WTC11 (cell line): ENCODE data around the gene GABRG3. TPM values are rescaled to one million over a fixed set of nuclear protein-coding genes. Genes with fewer than 3 reads are reported as not detected.

ENCODE experiments used
- ATAC-seq: fragments of 200-7000 bp; cut with Tn5 transposase; 2 replicates; pipeline ENCODE4 v1.10.0; 2021; ENCODE audit warnings: mild to moderate bottlenecking, moderate library complexity
- CTCF ChIA-PET: fragments of 300-600 bp; sonication (Branson Sonifier 250); formaldehyde crosslinking; loops from one replicate; lab custom pipeline; 2021; ENCODE audit warnings: antibody characterized with exemption; lab: Charles Lee
- POLR2A ChIA-PET: fragments of 350-600 bp; sonication (Branson Sonifier 250); formaldehyde crosslinking; loops from one replicate; lab custom pipeline; 2021; ENCODE audit warnings: antibody characterized with exemption; lab: Charles Lee
- DNase-seq: peaks from one replicate; pipeline ENCODE4 v3.0.0; 2021; ENCODE audit warnings: low spot score
- H3K27ac Mint-ChIP-seq: 2 replicates; pipeline ENCODE4 v1.8.0; 2021; ENCODE audit warnings: mixed read lengths
- H3K27me3 Mint-ChIP-seq: 2 replicates; pipeline ENCODE4 v1.8.0; 2021; ENCODE audit warnings: low read depth, mild to moderate bottlenecking, moderate library complexity, mixed read lengths
- H3K36me3 Mint-ChIP-seq: 2 replicates; pipeline ENCODE4 v1.8.0; 2021; ENCODE audit warnings: mixed read lengths
- H3K4me1 Mint-ChIP-seq: 2 replicates; pipeline ENCODE4 v1.8.0; 2022; ENCODE audit warnings: mixed read lengths
- H3K4me3 Mint-ChIP-seq: 2 replicates; pipeline ENCODE4 v1.8.0; 2021; ENCODE audit warnings: mild to moderate bottlenecking, moderate library complexity, mixed read lengths
- H3K9me3 Mint-ChIP-seq: 2 replicates; pipeline ENCODE4 v1.8.0; 2021; ENCODE audit warnings: mixed read lengths
- ATF1 ChIP-seq: sonication (generic); formaldehyde crosslinking; IDR thresholded peaks from 2 replicates; pipeline ENCODE4 v1.8.1; 2023; ENCODE audit warnings: mild to moderate bottlenecking, moderate library complexity, missing genetic modification reagents
- ELF4 ChIP-seq: sonication (generic); formaldehyde crosslinking; IDR thresholded peaks from 2 replicates; pipeline ENCODE4 v1.8.1; 2022; ENCODE audit warnings: low read depth, mild to moderate bottlenecking, moderate library complexity, missing genetic modification reagents
- EMX1 ChIP-seq: fragments of 250-450 bp; sonication (Bioruptor Pico); IDR thresholded peaks from 2 replicates; pipeline ENCODE4 v1.8.0; 2021; ENCODE audit warnings: mild to moderate bottlenecking
- ESRRA ChIP-seq: sonication (generic); formaldehyde crosslinking; IDR thresholded peaks from 2 replicates; pipeline ENCODE4 v1.8.1; 2022; ENCODE audit warnings: mild to moderate bottlenecking, missing genetic modification reagents, borderline replicate concordance
- ETV6 ChIP-seq: sonication (generic); formaldehyde crosslinking; IDR thresholded peaks from 2 replicates; pipeline ENCODE4 v1.8.1; 2022; ENCODE audit warnings: mild to moderate bottlenecking, missing genetic modification reagents
- FOXP1 ChIP-seq: sonication (generic); formaldehyde crosslinking; IDR thresholded peaks from 2 replicates; pipeline ENCODE4 v1.8.0; 2022; ENCODE audit warnings: missing genetic modification reagents, mild to moderate bottlenecking, moderate library complexity, borderline replicate concordance
- HMGA2 ChIP-seq: fragments of 250-450 bp; sonication (Bioruptor Pico); IDR thresholded peaks from 2 replicates; pipeline ENCODE4 v1.4.0; 2021; ENCODE audit warnings: mild to moderate bottlenecking, moderate library complexity
- IRF2 ChIP-seq: sonication (generic); formaldehyde crosslinking; IDR thresholded peaks from 2 replicates; pipeline ENCODE4 v1.8.0; 2022; ENCODE audit warnings: low read depth, missing genetic modification reagents, borderline replicate concordance
- JUN ChIP-seq: sonication (generic); formaldehyde crosslinking; IDR thresholded peaks from 2 replicates; pipeline ENCODE4 v1.8.0; 2023; ENCODE audit warnings: mild to moderate bottlenecking, missing genetic modification reagents
- RELA ChIP-seq: sonication (generic); formaldehyde crosslinking; IDR thresholded peaks from 2 replicates; pipeline ENCODE4 v1.8.1; 2022; ENCODE audit warnings: missing genetic modification reagents, mild to moderate bottlenecking, borderline replicate concordance
- RORB ChIP-seq: fragments of 250-450 bp; sonication (Bioruptor Pico); IDR thresholded peaks from 2 replicates; pipeline ENCODE4 v1.9.0; 2021; ENCODE audit warnings: mild to moderate bottlenecking
- ZNF138 ChIP-seq: sonication (generic); formaldehyde crosslinking; conservative IDR thresholded peaks from 2 replicates; pipeline ENCODE4 v1.8.1; 2022; ENCODE audit warnings: mild to moderate bottlenecking, moderate library complexity, missing genetic modification reagents
- ZNF671 ChIP-seq: fragments of 250-450 bp; sonication (Bioruptor Pico); IDR thresholded peaks from 2 replicates; pipeline ENCODE4 v1.8.0; 2021; ENCODE audit warnings: mild to moderate bottlenecking
- total RNA-seq: library from RNA; stranded (reverse); gene quantifications from 3 replicates; pipeline ENCODE4 v1.2.3, GENCODE V29; 2021
- TF ChIP-seq, protein P1 (sequence below): fragments of 200-600 bp; IDR thresholded peaks from 2 replicates; pipeline ENCODE4 v1.8.0; 2022; ENCODE audit warnings: antibody characterized with exemption
- TF ChIP-seq, protein P2 (sequence below): sonication (generic); formaldehyde crosslinking; IDR thresholded peaks from 2 replicates; pipeline ENCODE4 v1.8.0; 2023; ENCODE audit warnings: mild to moderate bottlenecking, missing genetic modification reagents
- TF ChIP-seq, protein P3 (sequence below): sonication (generic); formaldehyde crosslinking; IDR thresholded peaks from 2 replicates; pipeline ENCODE4 v1.8.1; 2023; ENCODE audit warnings: mild to moderate bottlenecking, missing genetic modification reagents, moderate library complexity
- TF ChIP-seq, protein P4 (sequence below): fragments of 250-450 bp; sonication (Bioruptor Pico); IDR thresholded peaks from 2 replicates; pipeline ENCODE4 v1.9.0; 2021; ENCODE audit warnings: moderate library complexity, mild to moderate bottlenecking, inconsistent platforms, borderline replicate concordance
- TF ChIP-seq, protein P5 (sequence below): fragments of 250-450 bp; sonication (Bioruptor Pico); IDR thresholded peaks from 2 replicates; pipeline ENCODE4 v2.1.2; 2022; ENCODE audit warnings: mild to moderate bottlenecking, moderate library complexity

The GABRG3 gene
- total RNA-seq, 1 experiment from 2014 or later: 0.72 TPM

DNA sequence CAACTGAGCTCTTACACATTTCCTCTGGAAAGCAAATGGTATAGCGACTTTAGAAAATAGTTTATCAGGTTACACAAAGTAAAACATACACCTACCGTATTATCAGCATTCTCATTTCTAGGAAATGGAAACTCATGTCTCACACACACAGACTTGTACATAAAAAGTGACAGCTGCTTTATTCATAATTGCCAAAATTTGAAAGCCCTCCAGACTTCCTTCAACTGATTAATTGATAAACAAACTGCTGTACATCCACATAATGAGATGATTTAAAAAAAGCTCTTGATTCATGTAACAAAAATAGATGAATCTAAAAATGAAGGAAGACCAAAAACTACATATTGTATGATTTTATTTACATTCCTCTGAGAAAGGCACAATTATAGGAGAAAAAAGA lies 425.5 kb downstream of the GABRG3 start:
- ATAC-seq (no peak), DNase-seq (no peak)
- ChIA-PET CTCF (interaction anchor here (0.9 kb wide), 1 partner anchor 285 kb away, joined by 3 read pairs; no protein-coding TSS in a partner anchor), POLR2A (no interaction called here)
- Mint-ChIP-seq H3K36me3 (no peaks in the 10 kb centered on the region), H3K27me3 (no peaks in the 10 kb centered on the region), H3K27ac (no peak overlapping the region), H3K4me3 (no peak overlapping the region), H3K9me3 (peaks cover 14% of the 10 kb centered on the region), H3K4me1 (peaks cover 23% of the 10 kb centered on the region)
- TF ChIP-seq ATF1 (CRISPR knock-in tag): no peak

DNA sequence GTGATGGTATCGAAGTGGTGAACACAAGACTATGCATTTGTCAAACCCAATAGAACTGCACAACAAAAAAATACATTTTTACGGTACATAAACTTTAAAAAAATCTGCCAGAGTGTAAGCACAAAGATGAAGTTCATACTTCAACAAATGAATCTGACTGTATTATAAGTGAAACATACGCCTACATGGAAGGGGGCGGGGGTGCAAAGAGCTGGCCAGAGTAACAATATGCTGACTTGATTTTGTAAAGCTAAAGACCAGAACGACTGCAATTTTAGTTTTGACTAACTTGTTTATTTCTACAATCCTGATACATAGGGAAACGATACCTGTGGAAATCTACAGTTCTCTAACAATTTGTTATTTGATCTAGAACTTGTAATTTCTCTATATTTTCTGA lies 426.0 kb downstream of the GABRG3 start:
- TF ChIP-seq ELF4 (CRISPR knock-in tag): no peak
- TF ChIP-seq JUN (CRISPR knock-in tag): no peak
- TF ChIP-seq RORB (CRISPR knock-in tag): no peak
- TF ChIP-seq, protein P1, sequence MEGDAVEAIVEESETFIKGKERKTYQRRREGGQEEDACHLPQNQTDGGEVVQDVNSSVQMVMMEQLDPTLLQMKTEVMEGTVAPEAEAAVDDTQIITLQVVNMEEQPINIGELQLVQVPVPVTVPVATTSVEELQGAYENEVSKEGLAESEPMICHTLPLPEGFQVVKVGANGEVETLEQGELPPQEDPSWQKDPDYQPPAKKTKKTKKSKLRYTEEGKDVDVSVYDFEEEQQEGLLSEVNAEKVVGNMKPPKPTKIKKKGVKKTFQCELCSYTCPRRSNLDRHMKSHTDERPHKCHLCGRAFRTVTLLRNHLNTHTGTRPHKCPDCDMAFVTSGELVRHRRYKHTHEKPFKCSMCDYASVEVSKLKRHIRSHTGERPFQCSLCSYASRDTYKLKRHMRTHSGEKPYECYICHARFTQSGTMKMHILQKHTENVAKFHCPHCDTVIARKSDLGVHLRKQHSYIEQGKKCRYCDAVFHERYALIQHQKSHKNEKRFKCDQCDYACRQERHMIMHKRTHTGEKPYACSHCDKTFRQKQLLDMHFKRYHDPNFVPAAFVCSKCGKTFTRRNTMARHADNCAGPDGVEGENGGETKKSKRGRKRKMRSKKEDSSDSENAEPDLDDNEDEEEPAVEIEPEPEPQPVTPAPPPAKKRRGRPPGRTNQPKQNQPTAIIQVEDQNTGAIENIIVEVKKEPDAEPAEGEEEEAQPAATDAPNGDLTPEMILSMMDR: no peak
- no peak for TF ChIP-seq HMGA2
- no peak for TF ChIP-seq EMX1 (CRISPR knock-in tag)
- TF ChIP-seq, protein P2, sequence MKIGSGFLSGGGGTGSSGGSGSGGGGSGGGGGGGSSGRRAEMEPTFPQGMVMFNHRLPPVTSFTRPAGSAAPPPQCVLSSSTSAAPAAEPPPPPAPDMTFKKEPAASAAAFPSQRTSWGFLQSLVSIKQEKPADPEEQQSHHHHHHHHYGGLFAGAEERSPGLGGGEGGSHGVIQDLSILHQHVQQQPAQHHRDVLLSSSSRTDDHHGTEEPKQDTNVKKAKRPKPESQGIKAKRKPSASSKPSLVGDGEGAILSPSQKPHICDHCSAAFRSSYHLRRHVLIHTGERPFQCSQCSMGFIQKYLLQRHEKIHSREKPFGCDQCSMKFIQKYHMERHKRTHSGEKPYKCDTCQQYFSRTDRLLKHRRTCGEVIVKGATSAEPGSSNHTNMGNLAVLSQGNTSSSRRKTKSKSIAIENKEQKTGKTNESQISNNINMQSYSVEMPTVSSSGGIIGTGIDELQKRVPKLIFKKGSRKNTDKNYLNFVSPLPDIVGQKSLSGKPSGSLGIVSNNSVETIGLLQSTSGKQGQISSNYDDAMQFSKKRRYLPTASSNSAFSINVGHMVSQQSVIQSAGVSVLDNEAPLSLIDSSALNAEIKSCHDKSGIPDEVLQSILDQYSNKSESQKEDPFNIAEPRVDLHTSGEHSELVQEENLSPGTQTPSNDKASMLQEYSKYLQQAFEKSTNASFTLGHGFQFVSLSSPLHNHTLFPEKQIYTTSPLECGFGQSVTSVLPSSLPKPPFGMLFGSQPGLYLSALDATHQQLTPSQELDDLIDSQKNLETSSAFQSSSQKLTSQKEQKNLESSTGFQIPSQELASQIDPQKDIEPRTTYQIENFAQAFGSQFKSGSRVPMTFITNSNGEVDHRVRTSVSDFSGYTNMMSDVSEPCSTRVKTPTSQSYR (CRISPR knock-in tag): no peak
- TF ChIP-seq ESRRA (CRISPR knock-in tag): no peak
- no peak for TF ChIP-seq ZNF138 (CRISPR knock-in tag)
- TF ChIP-seq ETV6: no peak
- TF ChIP-seq, protein P3, sequence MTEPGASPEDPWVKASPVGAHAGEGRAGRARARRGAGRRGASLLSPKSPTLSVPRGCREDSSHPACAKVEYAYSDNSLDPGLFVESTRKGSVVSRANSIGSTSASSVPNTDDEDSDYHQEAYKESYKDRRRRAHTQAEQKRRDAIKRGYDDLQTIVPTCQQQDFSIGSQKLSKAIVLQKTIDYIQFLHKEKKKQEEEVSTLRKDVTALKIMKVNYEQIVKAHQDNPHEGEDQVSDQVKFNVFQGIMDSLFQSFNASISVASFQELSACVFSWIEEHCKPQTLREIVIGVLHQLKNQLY: no peak
- TF ChIP-seq RELA (CRISPR knock-in tag): no peak
- no peak for TF ChIP-seq ZNF671 (CRISPR knock-in tag)
- TF ChIP-seq, protein P4, sequence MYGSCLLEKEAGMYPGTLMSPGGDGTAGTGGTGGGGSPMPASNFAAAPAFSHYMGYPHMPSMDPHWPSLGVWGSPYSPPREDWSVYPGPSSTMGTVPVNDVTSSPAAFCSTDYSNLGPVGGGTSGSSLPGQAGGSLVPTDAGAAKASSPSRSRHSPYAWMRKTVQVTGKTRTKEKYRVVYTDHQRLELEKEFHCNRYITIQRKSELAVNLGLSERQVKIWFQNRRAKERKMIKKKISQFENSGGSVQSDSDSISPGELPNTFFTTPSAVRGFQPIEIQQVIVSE: no peak
- no peak for TF ChIP-seq IRF2 (CRISPR knock-in tag)
- no peak for TF ChIP-seq FOXP1 (CRISPR knock-in tag)
- TF ChIP-seq, protein P5, sequence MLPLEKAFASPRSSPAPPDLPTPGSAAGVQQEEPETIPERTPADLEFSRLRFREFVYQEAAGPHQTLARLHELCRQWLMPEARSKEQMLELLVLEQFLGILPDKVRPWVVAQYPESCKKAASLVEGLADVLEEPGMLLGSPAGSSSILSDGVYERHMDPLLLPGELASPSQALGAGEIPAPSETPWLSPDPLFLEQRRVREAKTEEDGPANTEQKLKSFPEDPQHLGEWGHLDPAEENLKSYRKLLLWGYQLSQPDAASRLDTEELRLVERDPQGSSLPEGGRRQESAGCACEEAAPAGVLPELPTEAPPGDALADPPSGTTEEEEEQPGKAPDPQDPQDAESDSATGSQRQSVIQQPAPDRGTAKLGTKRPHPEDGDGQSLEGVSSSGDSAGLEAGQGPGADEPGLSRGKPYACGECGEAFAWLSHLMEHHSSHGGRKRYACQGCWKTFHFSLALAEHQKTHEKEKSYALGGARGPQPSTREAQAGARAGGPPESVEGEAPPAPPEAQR (CRISPR knock-in tag): no peak
- TF ChIP-seq, all 79 proteins: peak for 0
- ChIA-PET POLR2A (no interaction called here), CTCF (interaction anchor here (0.9 kb wide), 1 partner anchor 284 kb away, joined by 3 read pairs; no protein-coding TSS in a partner anchor)
- no peak for DNase-seq
- ATAC-seq: no peak
- H3K27ac Mint-ChIP-seq: no peak overlapping the region
- peaks cover 14% of the 10 kb centered on the region for H3K9me3 Mint-ChIP-seq
- peaks cover 24% of the 10 kb centered on the region for H3K4me1 Mint-ChIP-seq
- no peaks in the 10 kb centered on the region for H3K27me3 Mint-ChIP-seq
- no peaks in the 10 kb centered on the region for H3K36me3 Mint-ChIP-seq
- no peak overlapping the region for H3K4me3 Mint-ChIP-seq
